SK-N-SH treated with all-trans-retinoic acid at 6 μM for 48 hours (cell line): ENCODE data around the gene TSHZ2.
A peak's percentile ranks its signal among the peaks of the same experiment; 100 is the strongest.

Source experiments
- ATAC-seq: fragments of 200-7000 bp; cut with Tn5 transposase; 3 replicates; pipeline ENCODE4 v1.9.1; 2020; ENCODE audit warnings: mild to moderate bottlenecking, moderate library complexity
- BACH2 ChIP-seq: fragments of 250-450 bp; sonication (Bioruptor Pico); IDR thresholded peaks from 2 replicates; pipeline ENCODE4 v1.9.0; 2021; ENCODE audit warnings: mild to moderate bottlenecking, borderline replicate concordance
- CSDC2 ChIP-seq: fragments of 250-450 bp; sonication (Bioruptor Pico); IDR thresholded peaks from 2 replicates; pipeline ENCODE4 v1.5.0; 2020; ENCODE audit warnings: mild to moderate bottlenecking, moderate library complexity
- CSRNP3 ChIP-seq: fragments of 250-450 bp; sonication (Bioruptor Pico); IDR thresholded peaks from 2 replicates; pipeline ENCODE4 v1.5.1; 2021; ENCODE audit warnings: mild to moderate bottlenecking, moderate library complexity
- ESRRG ChIP-seq: fragments of 250-450 bp; sonication (Bioruptor Pico); IDR thresholded peaks from 2 replicates; pipeline ENCODE4 v1.6.1; 2021; ENCODE audit warnings: mild to moderate bottlenecking
- GLIS3 ChIP-seq: fragments of 250-450 bp; sonication (Bioruptor Pico); IDR thresholded peaks from 2 replicates; pipeline ENCODE4 v1.5.0; 2020; ENCODE audit warnings: mild to moderate bottlenecking, moderate library complexity
- ISL1 ChIP-seq: fragments of 250-450 bp; sonication (Bioruptor Pico); IDR thresholded peaks from 2 replicates; pipeline ENCODE4 v2.1.2; 2022; ENCODE audit warnings: mild to moderate bottlenecking, moderate library complexity
- PATZ1 ChIP-seq: fragments of 250-450 bp; sonication (Bioruptor Pico); IDR thresholded peaks from 2 replicates; pipeline ENCODE4 v1.8.0; 2020; ENCODE audit warnings: mild to moderate bottlenecking, moderate library complexity, borderline replicate concordance
- PPARA ChIP-seq: fragments of 250-450 bp; sonication (Bioruptor Pico); IDR thresholded peaks from 2 replicates; pipeline ENCODE4 v1.5.0; 2020; ENCODE audit warnings: mild to moderate bottlenecking, borderline replicate concordance
- RARB ChIP-seq: fragments of 250-450 bp; sonication (Bioruptor Pico); IDR thresholded peaks from 2 replicates; pipeline ENCODE4 v1.8.0; 2021; ENCODE audit warnings: mild to moderate bottlenecking, moderate library complexity
- SNAI2 ChIP-seq: fragments of 250-450 bp; sonication (Bioruptor Pico); IDR thresholded peaks from 2 replicates; pipeline ENCODE4 v1.5.0; 2020; ENCODE audit warnings: mild to moderate bottlenecking, moderate library complexity
- TCF4 ChIP-seq: fragments of 250-450 bp; sonication (Bioruptor Pico); IDR thresholded peaks from 2 replicates; pipeline ENCODE4 v1.8.0; 2021; ENCODE audit warnings: mild to moderate bottlenecking, moderate library complexity, borderline replicate concordance
- TOX ChIP-seq: fragments of 250-450 bp; sonication (Bioruptor Pico); IDR thresholded peaks from 2 replicates; pipeline ENCODE4 v1.8.0; 2021; ENCODE audit warnings: mild to moderate bottlenecking, moderate library complexity, borderline replicate concordance
- TSHZ2 ChIP-seq: fragments of 250-450 bp; sonication (Bioruptor Pico); IDR thresholded peaks from 2 replicates; pipeline ENCODE4 v1.5.0; 2020; ENCODE audit warnings: mild to moderate bottlenecking, moderate library complexity
- ZC3H10 ChIP-seq: fragments of 250-450 bp; sonication (Bioruptor Pico); IDR thresholded peaks from 2 replicates; pipeline ENCODE4 v1.5.1; 2021; ENCODE audit warnings: mild to moderate bottlenecking, moderate library complexity
- ZFP3 ChIP-seq: fragments of 250-450 bp; sonication (Bioruptor Pico); IDR thresholded peaks from 2 replicates; pipeline ENCODE4 v1.5.0; 2020; ENCODE audit warnings: mild to moderate bottlenecking, moderate library complexity
- ZFP30 ChIP-seq: fragments of 450-650 bp; formaldehyde crosslinking; IDR thresholded peaks from 2 replicates; pipeline ENCODE4 v1.5.0; 2022; ENCODE audit warnings: mild to moderate bottlenecking, moderate library complexity
- ZNF565 ChIP-seq: fragments of 450-650 bp; formaldehyde crosslinking; conservative IDR thresholded peaks from 2 replicates; pipeline ENCODE4 v1.5.0; 2020; ENCODE audit warnings: low read depth, mild to moderate bottlenecking, moderate library complexity
- ZNF8 ChIP-seq: fragments of 450-650 bp; formaldehyde crosslinking; IDR thresholded peaks from 2 replicates; pipeline ENCODE4 v1.5.0; 2020; ENCODE audit warnings: mild to moderate bottlenecking, moderate library complexity
- TF ChIP-seq, protein P1 (sequence below): fragments of 250-450 bp; sonication (Bioruptor Pico); IDR thresholded peaks from 2 replicates; pipeline ENCODE4 v1.5.1; 2020; ENCODE audit warnings: low read depth, mild to moderate bottlenecking, moderate library complexity
- TF ChIP-seq, protein P2 (sequence below): fragments of 250-450 bp; sonication (Bioruptor Pico); IDR thresholded peaks from 2 replicates; pipeline ENCODE4 v1.8.0; 2021; ENCODE audit warnings: low read depth, mild to moderate bottlenecking, moderate library complexity, borderline replicate concordance

The TSHZ2 gene

DNA sequence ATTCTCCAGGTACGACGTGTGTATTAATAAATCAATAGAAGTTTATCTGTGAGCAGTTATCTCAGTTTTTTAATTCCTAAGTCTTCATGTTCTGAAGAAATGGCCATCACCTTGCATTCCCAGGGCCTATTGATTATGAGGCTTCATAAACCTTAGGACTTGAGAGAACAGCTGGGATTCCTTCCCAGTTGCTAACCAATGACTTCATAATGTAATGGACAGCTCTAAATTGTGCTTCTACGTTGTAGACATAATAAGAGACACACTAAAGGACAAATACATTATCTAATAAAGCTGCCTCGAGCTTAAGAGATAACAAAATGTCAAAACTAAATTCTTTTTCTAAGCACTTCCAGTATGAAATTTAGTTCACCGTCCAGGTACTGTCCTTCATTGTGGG is 30.6 kb downstream of the TSHZ2 start:
- ATAC-seq, result no peak
- TF ChIP-seq ZFP30 (no peak), RARB (no peak), TOX (CRISPR knock-in tag) (no peak), TCF4 (CRISPR knock-in tag) (no peak), ZNF565 (CRISPR knock-in tag) (no peak)
- TF ChIP-seq, protein P1, sequence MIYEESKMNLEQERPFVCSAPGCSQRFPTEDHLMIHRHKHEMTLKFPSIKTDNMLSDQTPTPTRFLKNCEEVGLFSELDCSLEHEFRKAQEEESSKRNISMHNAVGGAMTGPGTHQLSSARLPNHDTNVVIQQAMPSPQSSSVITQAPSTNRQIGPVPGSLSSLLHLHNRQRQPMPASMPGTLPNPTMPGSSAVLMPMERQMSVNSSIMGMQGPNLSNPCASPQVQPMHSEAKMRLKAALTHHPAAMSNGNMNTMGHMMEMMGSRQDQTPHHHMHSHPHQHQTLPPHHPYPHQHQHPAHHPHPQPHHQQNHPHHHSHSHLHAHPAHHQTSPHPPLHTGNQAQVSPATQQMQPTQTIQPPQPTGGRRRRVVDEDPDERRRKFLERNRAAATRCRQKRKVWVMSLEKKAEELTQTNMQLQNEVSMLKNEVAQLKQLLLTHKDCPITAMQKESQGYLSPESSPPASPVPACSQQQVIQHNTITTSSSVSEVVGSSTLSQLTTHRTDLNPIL (CRISPR knock-in tag), result no peak
- TF ChIP-seq, all 23 proteins: peak for 0

- TF ChIP-seq ZNF565 (CRISPR knock-in tag), result no peak
- peak; percentile 83; the same call in 1 of the 2 replicates for TF ChIP-seq GLIS3 (CRISPR knock-in tag)
- TF ChIP-seq ISL1, result peak; percentile 99
- TF ChIP-seq TSHZ2 (CRISPR knock-in tag), result peak; percentile 96
- no peak for TF ChIP-seq ZC3H10 (CRISPR knock-in tag)
- peak; percentile 30; the same call in 1 of the 2 replicates for TF ChIP-seq TCF4 (CRISPR knock-in tag)
- no peak for TF ChIP-seq ZFP30
- TF ChIP-seq CSDC2, result peak; percentile 69; the same call in 1 of the 2 replicates
- no peak for TF ChIP-seq PPARA (CRISPR knock-in tag)
- TF ChIP-seq CSRNP3 (CRISPR knock-in tag), result 0 out of 2 replicates have a peak, but pooled peaks have one; percentile 39
- 0 out of 2 replicates have a peak, but pooled peaks have one; percentile 48 for TF ChIP-seq PATZ1 (CRISPR knock-in tag)
- TF ChIP-seq, protein P1 (CRISPR knock-in tag), result peak; percentile 95
- TF ChIP-seq SNAI2 (CRISPR knock-in tag), result peak; percentile 92
- TF ChIP-seq ZFP3 (CRISPR knock-in tag), result peak; percentile 48; the same call in 1 of the 2 replicates
- peak; percentile 68; the same call in 1 of the 2 replicates for TF ChIP-seq ESRRG (CRISPR knock-in tag)
- no peak for ATAC-seq
Observed at GRCh38 chr20:53003420-53004154, 31.4 kb downstream of the TSHZ2 start.

DNA sequence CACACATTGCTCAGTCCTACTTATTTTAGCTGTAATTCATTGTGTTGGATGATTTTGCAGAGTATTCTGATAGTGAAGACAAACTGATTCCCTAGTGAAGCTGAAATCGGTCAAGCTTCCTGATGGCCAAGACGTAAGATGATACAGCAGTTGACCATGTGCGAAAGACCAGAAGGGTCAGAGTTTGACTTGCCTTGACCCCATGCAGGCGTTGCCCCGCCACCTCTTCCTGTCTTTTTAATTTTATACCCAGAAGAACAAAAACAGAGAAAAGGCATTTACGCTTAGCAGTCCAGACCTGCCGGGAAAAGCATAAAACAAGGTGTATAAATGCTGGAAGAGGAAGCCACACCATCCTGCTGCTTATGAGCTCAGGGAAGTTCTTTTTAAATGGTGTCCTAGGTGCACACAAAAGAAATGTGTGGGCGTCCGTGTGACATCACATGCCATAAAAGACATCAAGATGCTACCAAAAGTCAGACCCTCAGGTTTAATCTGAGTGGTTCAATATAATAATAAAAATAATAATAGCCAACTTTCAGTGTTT is 32.2 kb downstream of the TSHZ2 start:
- TF ChIP-seq GLIS3 (CRISPR knock-in tag), result no peak
- no peak for TF ChIP-seq RARB
- TF ChIP-seq BACH2 (CRISPR knock-in tag), result no peak
- no peak for TF ChIP-seq ZNF8
- no peak for TF ChIP-seq CSDC2
- no peak for TF ChIP-seq ZNF565 (CRISPR knock-in tag)
- TF ChIP-seq, protein P2, sequence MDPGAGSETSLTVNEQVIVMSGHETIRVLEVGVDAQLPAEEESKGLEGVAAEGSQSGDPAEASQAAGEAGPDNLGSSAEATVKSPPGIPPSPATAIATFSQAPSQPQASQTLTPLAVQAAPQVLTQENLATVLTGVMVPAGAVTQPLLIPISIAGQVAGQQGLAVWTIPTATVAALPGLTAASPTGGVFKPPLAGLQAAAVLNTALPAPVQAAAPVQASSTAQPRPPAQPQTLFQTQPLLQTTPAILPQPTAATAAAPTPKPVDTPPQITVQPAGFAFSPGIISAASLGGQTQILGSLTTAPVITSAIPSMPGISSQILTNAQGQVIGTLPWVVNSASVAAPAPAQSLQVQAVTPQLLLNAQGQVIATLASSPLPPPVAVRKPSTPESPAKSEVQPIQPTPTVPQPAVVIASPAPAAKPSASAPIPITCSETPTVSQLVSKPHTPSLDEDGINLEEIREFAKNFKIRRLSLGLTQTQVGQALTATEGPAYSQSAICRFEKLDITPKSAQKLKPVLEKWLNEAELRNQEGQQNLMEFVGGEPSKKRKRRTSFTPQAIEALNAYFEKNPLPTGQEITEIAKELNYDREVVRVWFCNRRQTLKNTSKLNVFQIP (CRISPR knock-in tag), result no peak
- no peak for TF ChIP-seq CSRNP3 (CRISPR knock-in tag)
- no peak for TF ChIP-seq SNAI2 (CRISPR knock-in tag)
- ATAC-seq, result no peak
